CD14-positive monocyte (primary cell): ENCODE results near the gene LEMD1. TPM values are rescaled to one million over a fixed set of nuclear protein-coding genes. Genes with fewer than 3 reads are reported as not detected.

Source experiments
- DNase-seq, 3 donors: peaks; one replicate each; pipeline ENCODE4 v3.0.0-alpha.2; 2011 to 2022
- H2AFZ ChIP-seq: 2 replicates; pipeline ENCODE4 v1.6.0; 2012; ENCODE audit warnings: mild to moderate bottlenecking, low read depth, low read length, inconsistent platforms; ENCODE audit not compliant: insufficient read depth, poor library complexity, severe bottlenecking
- H3K27ac ChIP-seq, 2 donors: 1 replicate in 1 of 2; 2 replicates in 1 of 2; pipeline ENCODE4 v1.5.1; 2012 to 2013; ENCODE audit warnings: low read length in 2 of 2, control low read depth in 1 of 2, inconsistent platforms in 1 of 2, low read depth in 1 of 2, mild to moderate bottlenecking in 1 of 2
- H3K27me3 ChIP-seq, 2 donors: one replicate each; pipeline versions ENCODE4 v1.6.0 to v1.6.1; 2011 to 2013; ENCODE audit warnings: low read length in 2 of 2; ENCODE audit not compliant: control insufficient read depth in 2 of 2, insufficient read depth in 2 of 2
- H3K36me3 ChIP-seq, 2 donors: replicated peaks in 1 of 2; 1 replicate in 1 of 2; 2 replicates in 1 of 2; pipeline versions ENCODE4 v1.5.1 to v1.6.1; 2012 to 2013; ENCODE audit warnings: low read length in 2 of 2, control low read depth in 1 of 2, inconsistent platforms in 1 of 2, mild to moderate bottlenecking in 1 of 2; ENCODE audit not compliant: insufficient read depth in 2 of 2, control insufficient read depth in 1 of 2
- H3K4me1 ChIP-seq, 2 donors: 1 replicate in 1 of 2; 2 replicates in 1 of 2; pipeline versions ENCODE4 v1.5.1 to v1.6.1; 2012 to 2013; ENCODE audit warnings: low read length in 2 of 2, control low read depth in 1 of 2, inconsistent platforms in 1 of 2, mild to moderate bottlenecking in 1 of 2, moderate library complexity in 1 of 2; ENCODE audit not compliant: insufficient read depth in 2 of 2, control insufficient read depth in 1 of 2
- H3K4me2 ChIP-seq: replicated peaks from 2 replicates; pipeline ENCODE3; 2012; ENCODE audit warnings: low read length, moderate library complexity, mild to moderate bottlenecking; ENCODE audit not compliant: poor library complexity, severe bottlenecking; ENCODE audit errors: extremely low read depth
- H3K4me3 ChIP-seq, 3 experiments: fragments of 200-600 bp in 1 of 3; sonication (generic) in 1 of 3; replicated peaks in 1 of 3; 1 replicate in 2 of 3; 2 replicates in 1 of 3; pipeline ENCODE4 v1.5.1; 2011 to 2013; ENCODE audit warnings: low read length in 3 of 3, mild to moderate bottlenecking in 3 of 3, control low read depth in 2 of 3, low read depth in 2 of 3, inconsistent platforms in 1 of 3, moderate library complexity in 1 of 3
- H3K79me2 ChIP-seq: 2 replicates; pipeline ENCODE4 v1.6.0; 2012; ENCODE audit warnings: mild to moderate bottlenecking, control low read depth, inconsistent platforms, low read length, moderate library complexity; ENCODE audit not compliant: insufficient read depth
- H3K9ac ChIP-seq: 2 replicates; pipeline ENCODE4 v1.6.0; 2017; ENCODE audit warnings: low read length, mild to moderate bottlenecking; ENCODE audit not compliant: insufficient read depth, poor library complexity, severe bottlenecking
- H3K9me3 ChIP-seq, 2 donors: replicated peaks in 1 of 2; 1 replicate in 1 of 2; 2 replicates in 1 of 2; pipeline versions ENCODE4 v1.5.1 to v1.6.1; 2012 to 2013; ENCODE audit warnings: low read length in 2 of 2, control low read depth in 1 of 2; ENCODE audit not compliant: control insufficient read depth in 1 of 2, insufficient read depth in 1 of 2
- H4K20me1 ChIP-seq: 2 replicates; pipeline ENCODE4 v1.6.0; 2012; ENCODE audit warnings: mild to moderate bottlenecking, low read length, control low read depth, moderate library complexity; ENCODE audit not compliant: insufficient read depth
- H3K27ac Mint-ChIP-seq, 7 donors: one replicate each; pipeline ENCODE4 v1.8.0; 2020; ENCODE audit warnings: mild to moderate bottlenecking in 7 of 7, mixed read lengths in 7 of 7, moderate library complexity in 6 of 7, inconsistent platforms in 2 of 7
- H3K27me3 Mint-ChIP-seq, 3 donors: one replicate each; pipeline ENCODE4 v1.8.0; 2021 to 2022; ENCODE audit warnings: low read depth in 3 of 3, mild to moderate bottlenecking in 3 of 3, mixed read lengths in 3 of 3, moderate library complexity in 3 of 3, inconsistent platforms in 1 of 3
- H3K36me3 Mint-ChIP-seq, 2 donors: one replicate each; pipeline ENCODE4 v1.8.0; 2020; ENCODE audit warnings: mixed read lengths in 2 of 2, inconsistent platforms in 1 of 2, mild to moderate bottlenecking in 1 of 2
- H3K4me1 Mint-ChIP-seq: one replicate; pipeline ENCODE4 v1.8.0; 2020; ENCODE audit warnings: mild to moderate bottlenecking, mixed read lengths
- H3K4me3 Mint-ChIP-seq, 2 donors: one replicate each; pipeline ENCODE4 v1.8.0; 2020; ENCODE audit warnings: mild to moderate bottlenecking in 2 of 2, mixed read lengths in 2 of 2, moderate library complexity in 1 of 2
- H3K9me3 Mint-ChIP-seq, 7 donors: one replicate each; pipeline ENCODE4 v1.8.0; 2020 to 2022; ENCODE audit warnings: mixed read lengths in 7 of 7, mild to moderate bottlenecking in 6 of 7, moderate library complexity in 6 of 7, inconsistent platforms in 2 of 7
- WGBS: methylation state at CpG from one replicate; pipeline ENCODE4 v1.1.5; 2013; ENCODE audit warnings: missing lambda C conversion rate; ENCODE audit not compliant: insufficient coverage; 5-methylcytosine and 5-hydroxymethylcytosine counted together
- intact Hi-C, 2 donors: fragments of 100-400 bp; cut with micrococcal nuclease; formaldehyde crosslinking; loops; one replicate each; pipeline versions ENCODE4 v1.15.0 to v1.15.1; 2023
- polyA plus RNA-seq, 3 donors: library from polyadenylated mRNA; depleted of rRNA in 1 of 3; unstranded in 2 of 3; stranded (reverse) in 1 of 3; fragments of 300-500 nt in 2 of 3; fragments of >200 nt in 1 of 3; fragmentation: Illumina TruSeq in 2 of 3; gene quantifications; 1 replicate in 2 of 3; 2 replicates in 1 of 3; pipeline ENCODE4 v1.2.3, GENCODE V29; 2012 to 2021
- TF ChIP-seq, protein P1 (sequence below): fragments of 200-600 bp; IDR thresholded peaks from one replicate; pipeline ENCODE4 v1.8.0; 2022; ENCODE audit warnings: antibody characterized with exemption, mild to moderate bottlenecking

The LEMD1 gene
- polyA plus RNA-seq, 3 donors = not detected

- intact Hi-C loops = no loop called here
- no peaks in the 10 kb centered on the region for H3K36me3 ChIP-seq
- no peaks in the 10 kb centered on the region for H3K79me2 ChIP-seq
- TF ChIP-seq, protein P1, sequence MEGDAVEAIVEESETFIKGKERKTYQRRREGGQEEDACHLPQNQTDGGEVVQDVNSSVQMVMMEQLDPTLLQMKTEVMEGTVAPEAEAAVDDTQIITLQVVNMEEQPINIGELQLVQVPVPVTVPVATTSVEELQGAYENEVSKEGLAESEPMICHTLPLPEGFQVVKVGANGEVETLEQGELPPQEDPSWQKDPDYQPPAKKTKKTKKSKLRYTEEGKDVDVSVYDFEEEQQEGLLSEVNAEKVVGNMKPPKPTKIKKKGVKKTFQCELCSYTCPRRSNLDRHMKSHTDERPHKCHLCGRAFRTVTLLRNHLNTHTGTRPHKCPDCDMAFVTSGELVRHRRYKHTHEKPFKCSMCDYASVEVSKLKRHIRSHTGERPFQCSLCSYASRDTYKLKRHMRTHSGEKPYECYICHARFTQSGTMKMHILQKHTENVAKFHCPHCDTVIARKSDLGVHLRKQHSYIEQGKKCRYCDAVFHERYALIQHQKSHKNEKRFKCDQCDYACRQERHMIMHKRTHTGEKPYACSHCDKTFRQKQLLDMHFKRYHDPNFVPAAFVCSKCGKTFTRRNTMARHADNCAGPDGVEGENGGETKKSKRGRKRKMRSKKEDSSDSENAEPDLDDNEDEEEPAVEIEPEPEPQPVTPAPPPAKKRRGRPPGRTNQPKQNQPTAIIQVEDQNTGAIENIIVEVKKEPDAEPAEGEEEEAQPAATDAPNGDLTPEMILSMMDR = no peak
- no peaks in the 10 kb centered on the region for H3K9me3 ChIP-seq
- no peaks in the 10 kb centered on the region for H4K20me1 ChIP-seq
- peaks cover 4% of the 10 kb centered on the region for H3K4me1 Mint-ChIP-seq
- no peak overlapping the region for H3K4me3 ChIP-seq
- no peak overlapping the region for H3K27ac Mint-ChIP-seq
- H3K36me3 Mint-ChIP-seq = no peaks in the 10 kb centered on the region
- H3K27me3 ChIP-seq = peaks cover 27 to 32% of the 10 kb centered on the region in 2 donors
- no peak overlapping the region for H3K27ac ChIP-seq
- H3K27me3 Mint-ChIP-seq = peaks cover 29 to 55% (median 31%) of the 10 kb centered on the region in 3 donors
- no peaks in the 10 kb centered on the region for H3K4me1 ChIP-seq
- no peak overlapping the region for H3K9ac ChIP-seq
- DNase-seq = no peak
- H3K4me2 ChIP-seq = no peak overlapping the region
- no peak overlapping the region for H3K4me3 Mint-ChIP-seq
- H2AFZ ChIP-seq = no peak overlapping the region
- no peaks in the 10 kb centered on the region for H3K9me3 Mint-ChIP-seq
- WGBS = no CpG with 5 or more reads among the region's 3 CpGs
Measured at GRCh38 chr1:205377355-205377754, 44.5 kb downstream of the LEMD1 start.

- TF ChIP-seq, protein P1 = no peak
Measured at GRCh38 chr1:205376739-205377138, 45.1 kb downstream of the LEMD1 start.

More at GRCh38 chr1:205376739-205377138, 45.1 kb downstream of the LEMD1 start:
- H3K4me3 ChIP-seq = no peak overlapping the region
- intact Hi-C loops = no loop called here
- H3K4me1 ChIP-seq = no peaks in the 10 kb centered on the region
- no peak for DNase-seq
- H3K4me2 ChIP-seq = no peak overlapping the region
- Mint-ChIP-seq H3K27ac (no peak overlapping the region), H3K27me3 (peaks cover 29 to 58% (median 32%) of the 10 kb centered on the region in 3 donors), H3K36me3 (no peaks in the 10 kb centered on the region), H3K4me1 (peaks cover 4% of the 10 kb centered on the region), H3K9me3 (no peaks in the 10 kb centered on the region), H3K4me3 (no peak overlapping the region)
- no peaks in the 10 kb centered on the region for H3K36me3 ChIP-seq
- 86% methylated on average over 1 of the region's 4 CpGs for WGBS
- H4K20me1 ChIP-seq = no peaks in the 10 kb centered on the region
- no peaks in the 10 kb centered on the region for H3K9me3 ChIP-seq
- no peak overlapping the region for H2AFZ ChIP-seq
- peaks cover 27 to 32% of the 10 kb centered on the region in 2 donors for H3K27me3 ChIP-seq
- H3K79me2 ChIP-seq = no peaks in the 10 kb centered on the region
- no peak overlapping the region for H3K9ac ChIP-seq
- no peak overlapping the region for H3K27ac ChIP-seq
